HepG2 (cell line): ENCODE results near the gene CD320.

Source experiments
- IKZF4 ChIP-seq: sonication (generic); formaldehyde crosslinking; IDR thresholded peaks from 2 replicates; pipeline ENCODE4 v1.5.1; 2020; ENCODE audit warnings: borderline replicate concordance, mild to moderate bottlenecking, low read depth, missing genetic modification reagents; ENCODE audit errors: not compliant biosample characterization
- MATR3 ChIP-seq: sonication (generic); formaldehyde crosslinking; IDR thresholded peaks from 2 replicates; pipeline ENCODE4 v1.4.0; 2020; ENCODE audit warnings: missing genetic modification reagents
- SRF ChIP-seq: IDR thresholded peaks from 2 replicates; pipeline ENCODE4 v1.6.1; 2011; ENCODE audit warnings: mild to moderate bottlenecking, low read depth, low read length, moderate library complexity
- ZNF678 ChIP-seq: sonication (generic); formaldehyde crosslinking; IDR thresholded peaks from 2 replicates; pipeline ENCODE4 v1.4.0; 2020; ENCODE audit warnings: mild to moderate bottlenecking, missing genetic modification reagents
- ZNF761 ChIP-seq: sonication (generic); formaldehyde crosslinking; conservative IDR thresholded peaks from 2 replicates; pipeline ENCODE4 v1.4.0; 2020; ENCODE audit warnings: mild to moderate bottlenecking, missing genetic modification reagents
- TF ChIP-seq, protein P1 (sequence below): sonication (generic); formaldehyde crosslinking; IDR thresholded peaks from 2 replicates; pipeline ENCODE4 v1.4.0; 2020; ENCODE audit warnings: mild to moderate bottlenecking, low read depth, missing genetic modification reagents
- TF ChIP-seq, protein P2 (sequence below): sonication (generic); formaldehyde crosslinking; IDR thresholded peaks from 2 replicates; pipeline ENCODE4 v1.5.0; 2020; ENCODE audit warnings: mild to moderate bottlenecking, missing genetic modification reagents, moderate library complexity
- TF ChIP-seq, protein P3 (sequence below): sonication (generic); IDR thresholded peaks from 2 replicates; pipeline ENCODE4 v1.6.1; 2016; ENCODE audit warnings: low read depth, borderline replicate concordance
- TF ChIP-seq, protein P4 (sequence below): sonication (generic); formaldehyde crosslinking; IDR thresholded peaks from 2 replicates; pipeline ENCODE4 v1.5.1; 2020; ENCODE audit warnings: mild to moderate bottlenecking, missing genetic modification reagents, moderate library complexity

DNA sequence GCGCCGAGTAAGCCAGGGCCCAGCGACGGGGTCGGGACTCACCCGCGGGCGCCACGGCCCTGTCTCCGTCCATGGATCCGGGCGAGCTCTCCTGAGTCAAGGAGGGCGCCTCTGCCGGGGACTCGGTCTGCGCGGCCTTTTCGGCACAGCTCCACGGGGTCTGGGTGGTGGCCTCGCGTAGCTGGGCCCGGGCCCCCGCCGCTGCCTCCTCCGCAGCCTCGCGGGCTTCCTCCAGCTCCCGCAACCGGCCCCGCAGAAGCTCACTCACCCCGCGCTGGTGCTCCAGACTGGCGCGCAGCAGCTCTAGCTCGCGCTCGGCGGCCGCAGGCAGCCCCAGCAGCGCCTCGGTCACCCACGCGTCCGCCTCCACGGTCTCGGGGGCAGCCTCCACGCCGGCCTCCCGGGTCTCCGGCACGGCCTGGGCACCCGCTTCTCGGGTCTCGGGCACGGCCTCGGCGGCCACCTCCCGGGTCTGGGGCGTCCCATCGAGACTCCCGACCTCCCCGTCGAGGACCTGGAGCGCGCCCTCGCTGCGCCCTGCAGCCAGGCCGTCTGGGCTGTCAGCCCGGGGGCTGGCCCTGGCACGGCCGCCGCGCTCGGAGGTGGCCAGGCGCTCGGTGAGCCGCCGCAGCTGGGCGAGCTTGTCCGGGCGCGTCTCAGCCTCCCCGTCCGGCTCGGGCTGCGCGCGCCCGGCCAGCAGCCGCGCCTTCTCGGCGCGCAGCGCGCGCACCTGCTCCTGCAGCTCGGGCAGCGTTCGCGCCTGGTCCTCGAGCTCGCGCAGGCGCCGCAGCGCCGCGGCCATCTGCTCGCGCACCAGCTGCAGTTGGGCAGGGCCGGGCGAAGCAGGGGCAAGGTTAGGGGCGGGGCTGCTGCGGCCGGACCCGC is 26.5 kb upstream of the CD320 start:
- TF ChIP-seq IKZF4 (CRISPR knock-in tag): no peak
- no peak for TF ChIP-seq MATR3 (CRISPR knock-in tag)
- TF ChIP-seq, protein P1, sequence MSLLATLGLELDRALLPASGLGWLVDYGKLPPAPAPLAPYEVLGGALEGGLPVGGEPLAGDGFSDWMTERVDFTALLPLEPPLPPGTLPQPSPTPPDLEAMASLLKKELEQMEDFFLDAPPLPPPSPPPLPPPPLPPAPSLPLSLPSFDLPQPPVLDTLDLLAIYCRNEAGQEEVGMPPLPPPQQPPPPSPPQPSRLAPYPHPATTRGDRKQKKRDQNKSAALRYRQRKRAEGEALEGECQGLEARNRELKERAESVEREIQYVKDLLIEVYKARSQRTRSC (CRISPR knock-in tag): no peak
- TF ChIP-seq SRF: no peak
- TF ChIP-seq, protein P2, sequence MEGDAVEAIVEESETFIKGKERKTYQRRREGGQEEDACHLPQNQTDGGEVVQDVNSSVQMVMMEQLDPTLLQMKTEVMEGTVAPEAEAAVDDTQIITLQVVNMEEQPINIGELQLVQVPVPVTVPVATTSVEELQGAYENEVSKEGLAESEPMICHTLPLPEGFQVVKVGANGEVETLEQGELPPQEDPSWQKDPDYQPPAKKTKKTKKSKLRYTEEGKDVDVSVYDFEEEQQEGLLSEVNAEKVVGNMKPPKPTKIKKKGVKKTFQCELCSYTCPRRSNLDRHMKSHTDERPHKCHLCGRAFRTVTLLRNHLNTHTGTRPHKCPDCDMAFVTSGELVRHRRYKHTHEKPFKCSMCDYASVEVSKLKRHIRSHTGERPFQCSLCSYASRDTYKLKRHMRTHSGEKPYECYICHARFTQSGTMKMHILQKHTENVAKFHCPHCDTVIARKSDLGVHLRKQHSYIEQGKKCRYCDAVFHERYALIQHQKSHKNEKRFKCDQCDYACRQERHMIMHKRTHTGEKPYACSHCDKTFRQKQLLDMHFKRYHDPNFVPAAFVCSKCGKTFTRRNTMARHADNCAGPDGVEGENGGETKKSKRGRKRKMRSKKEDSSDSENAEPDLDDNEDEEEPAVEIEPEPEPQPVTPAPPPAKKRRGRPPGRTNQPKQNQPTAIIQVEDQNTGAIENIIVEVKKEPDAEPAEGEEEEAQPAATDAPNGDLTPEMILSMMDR (CRISPR knock-in tag): no peak
- TF ChIP-seq, protein P3, sequence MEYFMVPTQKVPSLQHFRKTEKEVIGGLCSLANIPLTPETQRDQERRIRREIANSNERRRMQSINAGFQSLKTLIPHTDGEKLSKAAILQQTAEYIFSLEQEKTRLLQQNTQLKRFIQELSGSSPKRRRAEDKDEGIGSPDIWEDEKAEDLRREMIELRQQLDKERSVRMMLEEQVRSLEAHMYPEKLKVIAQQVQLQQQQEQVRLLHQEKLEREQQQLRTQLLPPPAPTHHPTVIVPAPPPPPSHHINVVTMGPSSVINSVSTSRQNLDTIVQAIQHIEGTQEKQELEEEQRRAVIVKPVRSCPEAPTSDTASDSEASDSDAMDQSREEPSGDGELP: no peak
- TF ChIP-seq, protein P4, sequence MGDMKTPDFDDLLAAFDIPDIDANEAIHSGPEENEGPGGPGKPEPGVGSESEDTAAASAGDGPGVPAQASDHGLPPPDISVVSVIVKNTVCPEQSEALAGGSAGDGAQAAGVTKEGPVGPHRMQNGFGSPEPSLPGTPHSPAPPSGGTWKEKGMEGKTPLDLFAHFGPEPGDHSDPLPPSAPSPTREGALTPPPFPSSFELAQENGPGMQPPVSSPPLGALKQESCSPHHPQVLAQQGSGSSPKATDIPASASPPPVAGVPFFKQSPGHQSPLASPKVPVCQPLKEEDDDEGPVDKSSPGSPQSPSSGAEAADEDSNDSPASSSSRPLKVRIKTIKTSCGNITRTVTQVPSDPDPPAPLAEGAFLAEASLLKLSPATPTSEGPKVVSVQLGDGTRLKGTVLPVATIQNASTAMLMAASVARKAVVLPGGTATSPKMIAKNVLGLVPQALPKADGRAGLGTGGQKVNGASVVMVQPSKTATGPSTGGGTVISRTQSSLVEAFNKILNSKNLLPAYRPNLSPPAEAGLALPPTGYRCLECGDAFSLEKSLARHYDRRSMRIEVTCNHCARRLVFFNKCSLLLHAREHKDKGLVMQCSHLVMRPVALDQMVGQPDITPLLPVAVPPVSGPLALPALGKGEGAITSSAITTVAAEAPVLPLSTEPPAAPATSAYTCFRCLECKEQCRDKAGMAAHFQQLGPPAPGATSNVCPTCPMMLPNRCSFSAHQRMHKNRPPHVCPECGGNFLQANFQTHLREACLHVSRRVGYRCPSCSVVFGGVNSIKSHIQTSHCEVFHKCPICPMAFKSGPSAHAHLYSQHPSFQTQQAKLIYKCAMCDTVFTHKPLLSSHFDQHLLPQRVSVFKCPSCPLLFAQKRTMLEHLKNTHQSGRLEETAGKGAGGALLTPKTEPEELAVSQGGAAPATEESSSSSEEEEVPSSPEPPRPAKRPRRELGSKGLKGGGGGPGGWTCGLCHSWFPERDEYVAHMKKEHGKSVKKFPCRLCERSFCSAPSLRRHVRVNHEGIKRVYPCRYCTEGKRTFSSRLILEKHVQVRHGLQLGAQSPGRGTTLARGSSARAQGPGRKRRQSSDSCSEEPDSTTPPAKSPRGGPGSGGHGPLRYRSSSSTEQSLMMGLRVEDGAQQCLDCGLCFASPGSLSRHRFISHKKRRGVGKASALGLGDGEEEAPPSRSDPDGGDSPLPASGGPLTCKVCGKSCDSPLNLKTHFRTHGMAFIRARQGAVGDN (CRISPR knock-in tag): no peak
- no peak for TF ChIP-seq ZNF678 (CRISPR knock-in tag)
- no peak for TF ChIP-seq ZNF761 (CRISPR knock-in tag)
